NK-92 (cell line): ENCODE data around the gene SPECC1L.

Experiments
- DNase-seq: peaks from one replicate; lab custom pipeline; 2025; ENCODE audit not compliant: unreplicated experiment; lab: John Stamatoyannopoulos, UW

Gene SPECC1L

DNA sequence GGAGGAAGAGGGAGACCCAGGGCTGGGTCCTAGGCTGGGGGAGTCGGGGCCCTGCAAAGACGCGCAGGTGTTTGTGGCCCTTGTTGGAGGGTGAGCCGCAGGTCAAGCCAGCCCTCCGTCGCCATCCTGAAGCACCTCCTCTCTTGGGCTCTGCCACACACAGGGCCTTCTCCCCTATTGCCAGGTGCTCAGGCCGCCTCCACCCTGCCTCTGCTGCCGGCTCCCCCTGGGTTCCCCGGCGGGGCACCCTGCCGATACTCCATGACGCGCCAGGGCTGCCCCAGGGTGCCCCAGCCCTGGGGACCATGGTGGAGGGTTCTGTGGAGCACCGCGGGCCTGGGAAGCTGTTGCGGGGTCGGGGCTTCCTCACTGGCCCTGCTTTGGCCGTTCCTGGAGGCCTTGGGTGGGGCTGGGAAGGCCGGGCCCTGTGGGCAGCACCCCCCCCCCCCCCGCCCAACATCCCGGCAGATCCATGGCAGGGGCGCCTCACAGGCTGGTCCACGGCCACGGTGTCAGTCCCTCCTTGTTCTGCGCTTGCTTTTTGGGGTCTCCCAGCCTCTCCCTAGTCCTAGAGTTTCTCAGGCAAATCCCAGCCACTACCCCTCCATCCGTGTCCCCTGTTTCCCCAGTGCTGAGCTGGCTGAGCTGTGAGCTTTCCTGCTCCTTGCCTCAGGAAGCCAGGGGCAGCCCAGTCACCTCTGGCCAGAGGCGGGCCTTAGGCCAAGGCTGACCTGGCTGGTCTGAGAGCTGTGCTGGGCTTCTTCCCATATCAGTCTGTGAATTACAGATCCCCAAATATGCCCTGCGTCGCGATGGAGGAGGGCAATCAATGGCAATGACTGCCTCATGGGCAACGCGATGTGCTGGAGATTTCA lies 154.5 kb downstream of the SPECC1L start:
- DNase-seq, result no peak

- no peak for DNase-seq
These were observed 155.8 kb downstream of the SPECC1L start for GRCh38 chr22:24426436-24426835.

- DNase-seq, result no peak
These were observed 156.3 kb downstream of the SPECC1L start for GRCh38 chr22:24426851-24427499.

GRCh38 chr22:24427500-24428164 lies 157.0 kb downstream of the SPECC1L start, which contains the start of gene ADORA2A:
ADORA2A (plus strand) TSS chr22:24427599; CDS start chr22:24433405, 5,806 bp downstream.
- no peak for DNase-seq

GRCh38 chr22:24428751-24429410 lies 158.2 kb downstream of the SPECC1L start:
- DNase-seq, result no peak

GRCh38 chr22:24429411-24430365 lies 159.1 kb downstream of the SPECC1L start:
- DNase-seq, result no peak

GRCh38 chr22:24430431-24431308 lies 160.0 kb downstream of the SPECC1L start:
- no peak for DNase-seq

- no peak for DNase-seq
These were observed 160.8 kb downstream of the SPECC1L start for GRCh38 chr22:24431309-24432034.

- no peak for DNase-seq
These were observed 161.6 kb downstream of the SPECC1L start for GRCh38 chr22:24432059-24432853.

DNA sequence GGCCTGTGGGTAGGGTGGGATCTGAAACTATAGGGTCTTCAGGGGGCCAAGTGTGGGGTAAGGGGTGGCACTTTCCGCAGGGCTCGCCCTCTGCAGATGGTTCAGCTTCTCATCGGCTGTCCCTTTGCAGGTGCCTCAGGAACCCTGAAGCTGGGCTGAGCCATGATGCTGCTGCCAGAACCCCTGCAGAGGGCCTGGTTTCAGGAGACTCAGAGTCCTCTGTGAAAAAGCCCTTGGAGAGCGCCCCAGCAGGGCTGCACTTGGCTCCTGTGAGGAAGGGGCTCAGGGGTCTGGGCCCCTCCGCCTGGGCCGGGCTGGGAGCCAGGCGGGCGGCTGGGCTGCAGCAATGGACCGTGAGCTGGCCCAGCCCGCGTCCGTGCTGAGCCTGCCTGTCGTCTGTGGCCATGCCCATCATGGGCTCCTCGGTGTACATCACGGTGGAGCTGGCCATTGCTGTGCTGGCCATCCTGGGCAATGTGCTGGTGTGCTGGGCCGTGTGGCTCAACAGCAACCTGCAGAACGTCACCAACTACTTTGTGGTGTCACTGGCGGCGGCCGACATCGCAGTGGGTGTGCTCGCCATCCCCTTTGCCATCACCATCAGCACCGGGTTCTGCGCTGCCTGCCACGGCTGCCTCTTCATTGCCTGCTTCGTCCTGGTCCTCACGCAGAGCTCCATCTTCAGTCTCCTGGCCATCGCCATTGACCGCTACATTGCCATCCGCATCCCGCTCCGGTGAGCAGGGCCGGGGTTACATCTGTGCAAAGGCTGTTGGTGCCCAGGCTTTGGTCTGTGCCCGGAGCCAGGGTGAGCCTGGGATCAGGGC lies 162.6 kb downstream of the SPECC1L start:
- DNase-seq, result no peak

DNA sequence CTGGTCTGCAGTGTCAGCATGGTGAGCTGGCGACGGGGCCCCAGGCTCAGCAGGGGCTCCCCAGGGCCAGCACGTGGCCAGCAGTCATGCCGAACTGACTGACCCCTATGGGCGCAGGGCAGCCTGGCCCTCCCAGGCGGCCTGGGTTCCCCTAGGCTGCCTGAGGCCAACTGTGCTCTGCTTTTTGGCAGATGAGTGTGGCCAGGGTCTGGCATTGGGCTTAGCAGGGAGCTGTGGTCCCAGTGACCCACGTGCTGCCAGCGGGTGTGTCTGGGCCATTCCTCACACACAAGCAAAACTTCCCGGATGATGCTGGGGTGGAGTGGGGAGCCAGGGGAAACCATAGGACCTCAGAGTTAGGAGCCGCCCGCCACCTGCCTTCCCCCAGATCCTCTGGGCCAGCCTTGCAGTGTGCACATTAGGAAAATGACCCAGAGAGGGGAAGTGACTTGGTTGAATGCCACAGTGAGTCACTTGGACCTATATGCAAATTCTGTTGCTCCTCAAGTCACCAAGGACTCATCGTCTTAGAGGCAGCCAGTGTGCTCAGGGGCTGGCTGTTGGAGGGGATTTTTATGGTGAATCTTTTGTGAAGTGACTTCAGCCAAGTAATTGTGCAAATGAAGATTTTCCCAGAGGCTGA lies 163.3 kb downstream of the SPECC1L start:
- DNase-seq, result no peak

GRCh38 chr22:24434471-24435322 lies 164.1 kb downstream of the SPECC1L start:
- DNase-seq, result no peak

DNA sequence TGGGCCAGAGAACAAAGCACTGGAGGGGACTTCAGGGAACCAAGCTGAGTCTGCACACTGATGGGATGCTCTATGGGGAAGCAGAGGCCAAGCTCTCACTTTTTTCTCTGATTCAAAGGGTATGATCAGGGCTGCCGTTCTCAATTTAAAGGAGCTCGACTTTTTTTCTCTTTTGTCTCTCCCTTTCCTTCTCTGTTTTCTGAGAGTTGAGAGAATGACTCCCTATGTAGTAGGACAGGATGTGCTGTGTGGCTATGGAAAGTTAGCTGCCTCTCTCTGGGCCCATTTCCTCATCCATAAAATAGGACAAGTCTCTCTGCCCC lies 164.7 kb downstream of the SPECC1L start:
- DNase-seq, result no peak

DNA sequence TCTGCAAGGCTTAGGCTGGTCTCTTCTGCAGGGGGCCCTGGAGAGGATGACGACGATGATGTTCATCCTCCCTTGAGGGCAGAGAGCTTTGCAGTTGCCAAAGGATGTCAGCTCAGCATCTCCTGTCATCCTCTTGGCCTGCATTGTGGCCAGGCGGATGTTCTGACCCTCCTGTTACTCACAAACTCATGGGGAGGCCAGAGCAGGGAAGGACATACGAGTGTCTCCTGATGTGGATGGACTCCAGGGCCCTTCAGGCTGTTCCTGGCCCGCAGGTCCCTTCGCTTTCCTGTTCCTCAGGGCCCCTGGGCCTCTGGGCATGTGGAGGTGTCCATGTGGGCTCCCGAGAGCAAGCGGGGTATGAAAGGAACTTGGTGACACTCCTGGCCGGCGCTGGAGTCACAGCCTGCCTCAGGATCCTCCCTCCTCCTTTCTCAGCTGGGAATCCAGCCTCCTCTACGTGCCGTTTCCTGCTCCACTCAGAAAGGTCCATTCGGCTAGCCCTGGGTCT lies 165.3 kb downstream of the SPECC1L start:
- DNase-seq, result no peak

DNA sequence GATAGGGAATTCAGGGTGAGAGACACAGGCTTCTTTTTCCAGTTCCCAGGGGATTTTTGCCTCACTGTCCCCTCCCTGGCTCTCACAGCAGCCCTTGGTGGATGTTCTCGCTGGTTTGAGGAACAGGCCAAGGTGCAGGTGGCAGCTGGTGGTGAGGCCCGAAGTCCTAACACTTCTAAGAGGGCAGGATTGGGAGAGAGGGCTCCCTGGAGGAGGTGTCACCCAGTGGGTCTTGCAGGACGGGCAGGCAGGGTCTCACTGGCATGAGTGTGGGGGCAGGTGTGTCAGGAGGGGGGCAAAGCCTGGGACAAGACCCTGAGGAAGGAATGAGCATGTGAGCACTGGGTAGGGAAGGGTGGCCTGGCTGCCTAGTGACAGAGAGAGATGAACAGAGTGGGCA lies 165.9 kb downstream of the SPECC1L start:
- DNase-seq, result no peak
